Lower lobe of right lung (tissue), 2 donors: ENCODE measurements around the gene MOB3B. TPM values are rescaled to one million over a fixed set of nuclear protein-coding genes. Genes with fewer than 3 reads are reported as not detected.

Experiments
- ATAC-seq, 2 donors: fragments of 200-7000 bp; cut with Tn5 transposase; one replicate each; pipeline ENCODE4 v1.9.1; 2020 to 2022; ENCODE audit warnings: mild to moderate bottlenecking in 2 of 2, moderate library complexity in 2 of 2
- DNase-seq: peaks from one replicate; pipeline ENCODE4 v3.0.0-alpha.2; 2020
- H3K27ac ChIP-seq: fragments of 200-600 bp; one replicate; pipeline ENCODE4 v1.8.0; 2022
- H3K27me3 ChIP-seq: fragments of 200-600 bp; one replicate; pipeline ENCODE4 v1.8.0; 2022; ENCODE audit warnings: low read depth
- H3K36me3 ChIP-seq: fragments of 200-600 bp; one replicate; pipeline ENCODE4 v1.8.0; 2022; ENCODE audit warnings: mild to moderate bottlenecking
- H3K4me1 ChIP-seq: fragments of 200-600 bp; one replicate; pipeline ENCODE4 v1.8.0; 2022
- H3K4me3 ChIP-seq: fragments of 200-600 bp; one replicate; pipeline ENCODE4 v1.8.0; 2022; ENCODE audit warnings: mild to moderate bottlenecking
- H3K9me3 ChIP-seq: fragments of 200-600 bp; one replicate; pipeline ENCODE4 v1.8.0; 2022
- CTCF ChIP-seq: fragments of 200-600 bp; IDR thresholded peaks from one replicate; pipeline ENCODE4 v1.8.0; 2022; ENCODE audit warnings: antibody characterized with exemption, mild to moderate bottlenecking
- intact Hi-C: fragments of 100-400 bp; cut with DNase I; formaldehyde crosslinking; loops from one replicate; pipeline ENCODE4 v1.11.0; 2022
- total RNA-seq: library from RNA; stranded (reverse); fragmentation: NEBNext Ultra II Directional; extraction: Animal tissue kit (Norgen Biotek cat#: 25700); gene quantifications from one replicate; pipeline ENCODE4 v1.2.1, GENCODE V29; 2021
- donor health status: DM: no; HTN: yes; CAD: no; lungs with severe emphysema.

The MOB3B gene
- total RNA-seq, 1 donor from 2014 or later: 22.7 TPM

- Histone ChIP-seq H3K4me1 (no peaks in the 10 kb centered on the region), H3K27me3 (no peaks in the 10 kb centered on the region), H3K36me3 (no peaks in the 10 kb centered on the region), H3K9me3 (no peaks in the 10 kb centered on the region), H3K27ac (no peak within 1 kb of the TSS), H3K4me3 (no peak within 1 kb of the TSS)
- TF ChIP-seq CTCF: no peak
- DNase-seq (no peak), ATAC-seq (no peak)
- intact Hi-C loops: no loop called here
These were observed 5.4 kb downstream of the MOB3B start, which contains the start of gene IFNK for GRCh38 chr9:27524236-27524635. IFNK (plus strand) TSS chr9:27524290; CDS start chr9:27524337, 47 bp downstream.

DNA sequence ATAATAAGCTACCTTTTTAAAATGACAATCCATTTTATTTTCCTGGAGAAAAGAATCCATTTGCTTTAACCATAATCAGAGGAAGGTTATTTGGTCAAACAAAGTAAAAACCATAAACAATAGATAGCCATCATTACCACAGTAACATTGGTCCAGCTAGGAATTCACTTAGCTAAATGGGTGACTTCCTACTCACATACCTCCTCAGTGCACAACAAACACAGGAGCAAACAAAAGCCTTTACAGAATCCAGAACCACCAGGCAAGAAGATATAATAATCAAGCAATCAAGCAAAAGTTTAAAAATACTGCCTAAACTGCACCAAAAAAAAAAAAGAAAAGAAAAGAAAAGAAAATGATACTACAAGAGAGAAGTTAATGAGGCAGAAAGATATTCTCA is 6.5 kb downstream of the MOB3B start:
- no peaks in the 10 kb centered on the region for H3K9me3 ChIP-seq
- no peak overlapping the region for H3K4me3 ChIP-seq
- no peak overlapping the region for H3K27ac ChIP-seq
- no peak for ATAC-seq
- H3K4me1 ChIP-seq: no peaks in the 10 kb centered on the region
- DNase-seq: no peak
- no peaks in the 10 kb centered on the region for H3K36me3 ChIP-seq
- H3K27me3 ChIP-seq: no peaks in the 10 kb centered on the region
- intact Hi-C loops: no loop called here
- TF ChIP-seq CTCF: no peak

- Histone ChIP-seq H3K27me3 (no peaks in the 10 kb centered on the region), H3K27ac (no peak overlapping the region), H3K4me1 (no peaks in the 10 kb centered on the region), H3K4me3 (no peak overlapping the region), H3K36me3 (no peaks in the 10 kb centered on the region), H3K9me3 (no peaks in the 10 kb centered on the region)
- no peak for DNase-seq
- no peak for ATAC-seq
- intact Hi-C loops: no loop called here
- no peak for TF ChIP-seq CTCF
These were observed 8.6 kb downstream of the MOB3B start for GRCh38 chr9:27520986-27521385.

DNA sequence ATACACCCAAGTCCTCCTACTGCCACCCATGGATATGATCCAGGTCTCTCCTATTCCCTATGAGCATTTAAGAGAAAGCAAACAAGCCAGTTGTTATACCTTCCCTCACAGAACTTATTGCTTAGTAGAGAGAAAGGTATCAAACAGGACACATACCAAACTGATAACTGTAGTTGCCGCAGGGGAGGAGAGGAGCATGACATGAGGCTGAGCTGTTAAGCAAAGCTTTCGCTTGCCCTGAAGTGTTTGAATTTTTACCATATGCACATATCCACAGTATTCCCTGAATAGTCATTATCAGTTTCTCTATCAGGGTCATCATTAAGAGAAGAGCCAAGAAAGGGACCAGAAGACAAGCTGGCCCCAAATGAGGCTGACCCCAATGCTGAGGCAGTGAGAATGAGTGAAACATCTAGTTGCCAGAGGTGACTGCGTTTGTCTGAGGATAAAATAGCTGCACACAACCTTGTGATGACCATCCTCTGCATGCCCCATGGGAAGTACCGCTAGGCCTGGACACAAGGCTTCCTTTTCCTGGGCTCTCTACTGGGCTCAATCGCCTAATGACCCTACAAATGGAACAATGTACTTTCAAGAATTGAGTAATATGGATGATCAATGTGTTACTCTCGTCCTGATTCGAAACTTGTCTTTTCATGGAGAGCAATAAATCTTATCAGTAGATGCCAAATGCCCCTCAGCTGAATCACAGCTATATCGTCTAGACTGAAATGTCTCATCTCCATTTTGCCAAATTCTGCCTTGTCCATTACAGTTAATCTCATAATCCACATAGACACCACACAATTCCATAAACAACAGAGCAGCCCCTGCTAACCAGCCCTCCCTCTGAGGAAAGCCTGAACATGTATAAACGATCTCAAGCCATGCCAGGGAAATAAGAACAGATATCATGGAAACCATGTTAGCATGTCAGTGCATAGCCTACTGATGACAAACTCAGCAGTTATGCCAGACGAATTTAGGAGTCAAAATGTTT is 9.8 kb downstream of the MOB3B start:
- Histone ChIP-seq H3K4me1 (peaks cover 4% of the 10 kb centered on the region), H3K36me3 (no peaks in the 10 kb centered on the region), H3K4me3 (no peak overlapping the region), H3K27ac (no peak overlapping the region), H3K9me3 (no peaks in the 10 kb centered on the region), H3K27me3 (no peaks in the 10 kb centered on the region)
- intact Hi-C loops: no loop called here
- no peak for ATAC-seq
- DNase-seq: no peak
- TF ChIP-seq CTCF: no peak

DNA sequence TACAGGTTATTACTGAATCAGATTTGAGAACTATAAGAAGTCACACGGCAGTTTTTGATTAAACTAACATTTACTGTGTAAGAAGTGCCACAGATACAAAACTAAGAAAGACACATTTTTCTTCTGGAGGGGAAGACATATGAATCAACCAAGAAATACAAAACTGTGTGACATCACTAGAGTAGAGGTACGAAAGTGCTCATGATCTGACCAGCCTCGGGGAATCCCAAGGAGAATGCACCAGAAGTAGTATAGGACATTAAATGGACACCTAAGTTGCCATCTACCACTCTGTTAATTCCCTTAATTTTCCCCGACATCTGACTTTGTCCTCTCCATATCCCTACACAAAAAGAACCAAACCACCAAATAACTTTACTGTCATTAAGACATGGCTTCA is 10.8 kb downstream of the MOB3B start:
- ATAC-seq (no peak), DNase-seq (no peak)
- Histone ChIP-seq H3K9me3 (no peaks in the 10 kb centered on the region), H3K4me3 (no peak overlapping the region), H3K27me3 (no peaks in the 10 kb centered on the region), H3K36me3 (no peaks in the 10 kb centered on the region), H3K27ac (no peak overlapping the region), H3K4me1 (peaks cover 8% of the 10 kb centered on the region)
- no peak for TF ChIP-seq CTCF
- intact Hi-C loops: no loop called here
